Tibial nerve (tissue), 4 donors: ENCODE measurements around the gene DAPK2. TPM values are rescaled to one million over a fixed set of nuclear protein-coding genes. Genes with fewer than 3 reads are reported as not detected.
A peak's percentile ranks its signal among the peaks of the same experiment; 100 is the strongest.
"Not testable (repeated sequence)": the region's sequence is repeated elsewhere in the genome, so short reads cannot be mapped to it uniquely, and the experiment has no call there.

ENCODE experiments used
- DNase-seq, 2 donors: peaks; one replicate each; pipeline ENCODE4 v3.0.0-alpha.2; 2019; ENCODE audit warnings: low spot score in 2 of 2
- H3K27ac ChIP-seq, 4 donors: fragments of 200-600 bp; sonication (generic) in 3 of 4; one replicate each; pipeline ENCODE4 v1.5.1; 2017 to 2019; ENCODE audit warnings: mild to moderate bottlenecking in 1 of 4
- H3K27me3 ChIP-seq, 2 donors: fragments of 200-600 bp; sonication (generic) in 1 of 2; one replicate each; pipeline versions ENCODE4 v1.5.1 to v1.6.0; 2017 to 2019
- H3K36me3 ChIP-seq, 3 donors: fragments of 200-600 bp; sonication (generic); one replicate each; pipeline ENCODE4 v1.5.1; 2018 to 2019
- H3K4me1 ChIP-seq, 4 donors: fragments of 200-600 bp; sonication (generic) in 3 of 4; one replicate each; pipeline ENCODE4 v1.5.1; 2017 to 2019
- H3K4me3 ChIP-seq, 4 donors: fragments of 200-600 bp; sonication (generic) in 3 of 4; one replicate each; pipeline ENCODE4 v1.5.1; 2017 to 2019; ENCODE audit warnings: mild to moderate bottlenecking in 1 of 4, moderate library complexity in 1 of 4
- H3K9me3 ChIP-seq, 4 donors: fragments of 200-600 bp; sonication (generic) in 3 of 4; one replicate each; pipeline ENCODE4 v1.5.1; 2017 to 2019
- EP300 ChIP-seq, 2 donors: sonication (generic); formaldehyde crosslinking; IDR thresholded peaks; one replicate each; pipeline ENCODE4 v1.6.1; 2017; ENCODE audit warnings: antibody characterized with exemption in 2 of 2, mild to moderate bottlenecking in 1 of 2
- POLR2A ChIP-seq, 2 donors: fragments of 450-650 bp; IDR thresholded peaks; one replicate each; pipeline ENCODE4 v1.6.1; 2017; ENCODE audit warnings: antibody characterized with exemption in 2 of 2, mild to moderate bottlenecking in 2 of 2, moderate library complexity in 2 of 2
- WGBS, 2 donors: methylation state at CpG; one replicate each; pipeline ENCODE4 v1.1.5; 2018; 5-methylcytosine and 5-hydroxymethylcytosine counted together
- total RNA-seq, 4 donors: library from RNA; depleted of rRNA; stranded (reverse); fragments of >200 nt; gene quantifications; one replicate each; pipeline ENCODE4 v1.1.0, GENCODE V29; 2016
- TF ChIP-seq, protein P1 (sequence below), 5 experiments: fragments of 200-600 bp in 3 of 5; fragments of 450-650 bp in 2 of 5; sonication (generic) in 3 of 5; IDR thresholded peaks; one replicate each; pipeline ENCODE4 v1.5.1; 2016 to 2019; ENCODE audit warnings: antibody characterized with exemption in 5 of 5, mild to moderate bottlenecking in 3 of 5, moderate library complexity in 2 of 5

The DAPK2 gene
- total RNA-seq, 4 donors from 2014 or later = 28.9 to 75.9 (median 56.7) TPM

DNA sequence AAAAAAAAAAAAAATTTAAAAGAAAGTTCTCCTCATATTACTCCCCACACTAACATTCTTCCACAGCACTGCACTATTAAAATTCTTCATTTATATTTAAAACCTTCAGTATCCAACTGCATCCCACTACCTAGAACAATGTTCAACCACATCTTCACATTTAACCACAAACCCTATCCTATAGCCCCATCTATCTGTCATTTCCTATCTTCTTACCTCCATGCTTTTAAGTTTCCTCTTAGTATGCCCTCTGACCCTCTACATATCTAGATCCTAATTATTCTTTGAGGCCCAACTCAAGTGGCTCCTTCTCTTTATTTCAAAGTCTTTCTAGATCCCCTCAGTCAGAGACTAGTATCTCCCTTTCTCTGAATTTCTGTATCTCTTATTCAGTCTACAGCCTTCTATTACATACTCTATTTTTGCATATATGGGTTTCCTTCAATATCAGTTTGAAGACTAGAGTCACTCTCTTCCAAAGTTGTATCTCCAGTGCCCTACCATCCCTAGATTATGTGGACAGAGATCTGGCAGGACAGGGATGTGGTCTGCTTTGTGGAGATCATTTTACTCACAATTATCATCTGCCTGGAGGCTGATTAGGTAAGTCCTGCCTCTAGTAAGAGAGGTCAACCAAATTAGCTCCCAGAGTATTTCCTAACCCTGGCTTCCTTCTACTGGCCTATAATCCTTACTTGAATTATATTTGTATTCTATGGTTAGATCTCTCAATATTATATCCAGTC lies 46.0 kb upstream of the DAPK2 start:
- no peak for DNase-seq
- no peaks in the 10 kb centered on the region for H3K27me3 ChIP-seq
- H3K27ac ChIP-seq = peak overlapping the region in 3 of 4 donors; percentile 90 to 95 (median 91)
- H3K9me3 ChIP-seq = no peaks in the 10 kb centered on the region
- H3K4me1 ChIP-seq = peaks cover 0 to 55% (median 30%) of the 10 kb centered on the region in 4 donors
- TF ChIP-seq, protein P1, sequence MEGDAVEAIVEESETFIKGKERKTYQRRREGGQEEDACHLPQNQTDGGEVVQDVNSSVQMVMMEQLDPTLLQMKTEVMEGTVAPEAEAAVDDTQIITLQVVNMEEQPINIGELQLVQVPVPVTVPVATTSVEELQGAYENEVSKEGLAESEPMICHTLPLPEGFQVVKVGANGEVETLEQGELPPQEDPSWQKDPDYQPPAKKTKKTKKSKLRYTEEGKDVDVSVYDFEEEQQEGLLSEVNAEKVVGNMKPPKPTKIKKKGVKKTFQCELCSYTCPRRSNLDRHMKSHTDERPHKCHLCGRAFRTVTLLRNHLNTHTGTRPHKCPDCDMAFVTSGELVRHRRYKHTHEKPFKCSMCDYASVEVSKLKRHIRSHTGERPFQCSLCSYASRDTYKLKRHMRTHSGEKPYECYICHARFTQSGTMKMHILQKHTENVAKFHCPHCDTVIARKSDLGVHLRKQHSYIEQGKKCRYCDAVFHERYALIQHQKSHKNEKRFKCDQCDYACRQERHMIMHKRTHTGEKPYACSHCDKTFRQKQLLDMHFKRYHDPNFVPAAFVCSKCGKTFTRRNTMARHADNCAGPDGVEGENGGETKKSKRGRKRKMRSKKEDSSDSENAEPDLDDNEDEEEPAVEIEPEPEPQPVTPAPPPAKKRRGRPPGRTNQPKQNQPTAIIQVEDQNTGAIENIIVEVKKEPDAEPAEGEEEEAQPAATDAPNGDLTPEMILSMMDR (IDR thresholded peaks at IDR 0.05) = no peak
- H3K4me3 ChIP-seq = peak overlapping the region in 1 of 4 donors; percentile 73
- H3K36me3 ChIP-seq = peaks cover 0 to 12% (median 0%) of the 10 kb centered on the region in 3 donors

DNA sequence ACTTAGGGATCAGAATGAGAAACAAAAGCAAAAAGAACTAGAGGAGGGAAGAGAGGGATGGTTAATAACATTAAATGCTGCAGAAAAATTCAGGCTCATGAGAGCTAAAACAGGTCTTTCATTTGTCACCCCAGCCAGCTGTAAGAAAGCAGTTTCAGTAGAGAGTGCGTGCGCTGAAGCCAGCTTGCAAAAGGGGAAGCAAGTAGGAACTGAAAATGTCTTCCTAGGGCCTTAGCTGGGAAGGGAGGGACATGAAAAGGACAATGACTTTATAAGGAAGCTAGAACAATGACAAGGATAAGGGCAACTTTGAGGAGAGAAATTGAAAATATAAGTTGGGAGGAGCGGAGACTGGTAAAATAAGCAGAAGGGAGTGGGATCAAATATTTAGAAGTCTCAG lies 44.2 kb upstream of the DAPK2 start:
- Histone ChIP-seq H3K27ac (peak overlapping the region in 3 of 4 donors; percentile 58 to 67 (median 65)), H3K4me3 (no peak overlapping the region), H3K4me1 (peaks cover 0 to 46% (median 26%) of the 10 kb centered on the region in 4 donors), H3K9me3 (no peaks in the 10 kb centered on the region), H3K27me3 (no peaks in the 10 kb centered on the region), H3K36me3 (peaks cover 0 to 28% (median 0%) of the 10 kb centered on the region in 3 donors)
- no peak for TF ChIP-seq POLR2A (IDR thresholded peaks at IDR 0.05)
- peak in 1 of 2 donors; percentile 28 for TF ChIP-seq EP300 (IDR thresholded peaks at IDR 0.05)
- DNase-seq = no peak
- 61 to 92% methylated on average over 3 of the region's 3 CpGs for WGBS, 2 donors

DNA sequence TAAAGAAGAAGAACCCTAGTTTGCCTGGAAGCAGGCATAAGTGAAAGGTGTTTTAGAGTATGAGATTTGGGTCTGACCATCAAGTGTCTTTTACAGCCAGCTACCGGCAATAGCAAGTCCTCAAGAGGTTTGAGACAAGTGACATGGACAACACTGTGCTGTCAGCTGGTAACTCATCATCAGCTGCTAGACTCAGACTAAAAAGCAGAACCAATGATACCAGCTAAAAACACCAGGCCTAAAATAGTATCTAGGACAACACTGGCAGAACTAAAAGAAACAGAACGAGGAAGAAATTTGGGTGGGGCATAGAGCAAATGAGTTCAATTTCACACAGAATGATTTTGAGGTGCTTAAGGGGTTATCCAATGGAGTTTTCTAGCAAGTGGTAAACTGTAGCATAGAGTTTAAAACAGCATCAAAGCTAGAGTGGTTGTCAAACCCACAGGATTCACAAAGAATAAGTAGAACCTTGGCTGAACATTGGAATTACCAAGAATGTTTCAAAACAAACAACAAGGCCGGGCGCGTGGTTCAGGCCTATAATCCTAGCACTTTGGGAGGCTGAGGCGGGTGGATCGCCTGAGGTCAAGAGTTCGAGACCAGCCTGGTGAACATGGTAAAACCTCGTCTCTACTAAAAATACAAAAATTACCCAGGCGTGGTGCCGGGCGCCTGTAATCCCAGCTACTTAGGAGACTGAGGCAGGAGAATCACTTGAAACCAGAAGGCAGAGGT lies 43.4 kb upstream of the DAPK2 start:
- TF ChIP-seq POLR2A (IDR thresholded peaks at IDR 0.05) (no peak), EP300 (IDR thresholded peaks at IDR 0.05) (peak in 1 of 2 donors; percentile 52)
- TF ChIP-seq, protein P1 (IDR thresholded peaks at IDR 0.05) = no peak
- Histone ChIP-seq H3K36me3 (peaks cover 0 to 36% (median 0%) of the 10 kb centered on the region in 3 donors), H3K27me3 (no peaks in the 10 kb centered on the region), H3K9me3 (no peaks in the 10 kb centered on the region), H3K27ac (peak overlapping the region in 3 of 4 donors; percentile 58 to 67 (median 65)), H3K4me1 (peaks cover 0 to 38% (median 18%) of the 10 kb centered on the region in 4 donors), H3K4me3 (no peak overlapping the region)
- 67 to 84% methylated on average over 12 of the region's 12 CpGs for whole genome bisulfite sequencing, 2 donors
- DNase-seq = no peak

DNA sequence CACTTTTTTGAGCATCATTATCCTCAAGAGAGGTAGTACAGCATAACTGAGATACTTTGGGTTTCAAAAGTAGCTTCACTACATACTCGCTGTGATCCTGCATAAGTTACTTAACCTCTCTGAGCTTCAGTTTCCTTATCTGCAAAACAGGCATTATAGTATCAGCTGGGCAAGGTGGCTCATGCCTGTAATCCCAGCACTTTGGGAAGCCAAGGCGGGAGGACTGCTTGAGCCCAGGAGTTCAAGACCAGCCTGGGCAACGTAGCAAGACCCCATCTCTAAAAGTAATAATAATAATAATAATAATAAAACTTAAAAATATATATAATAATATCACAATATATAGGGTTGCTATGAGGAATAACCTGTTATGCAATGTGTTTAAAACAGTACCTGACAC lies 36.5 kb upstream of the DAPK2 start:
- no peak for DNase-seq
- Histone ChIP-seq H3K27ac (no peak overlapping the region), H3K4me1 (no peaks in the 10 kb centered on the region), H3K36me3 (peaks cover 0 to 87% (median 0%) of the 10 kb centered on the region in 3 donors), H3K4me3 (no peak overlapping the region), H3K27me3 (no peaks in the 10 kb centered on the region), H3K9me3 (no peaks in the 10 kb centered on the region)
- TF ChIP-seq, protein P1 (IDR thresholded peaks at IDR 0.05) = no peak
- no peak for TF ChIP-seq POLR2A (IDR thresholded peaks at IDR 0.05)
- TF ChIP-seq EP300 (IDR thresholded peaks at IDR 0.05) = no peak
- 67 to 95% methylated on average over 3 of the region's 3 CpGs for WGBS, 2 donors

DNA sequence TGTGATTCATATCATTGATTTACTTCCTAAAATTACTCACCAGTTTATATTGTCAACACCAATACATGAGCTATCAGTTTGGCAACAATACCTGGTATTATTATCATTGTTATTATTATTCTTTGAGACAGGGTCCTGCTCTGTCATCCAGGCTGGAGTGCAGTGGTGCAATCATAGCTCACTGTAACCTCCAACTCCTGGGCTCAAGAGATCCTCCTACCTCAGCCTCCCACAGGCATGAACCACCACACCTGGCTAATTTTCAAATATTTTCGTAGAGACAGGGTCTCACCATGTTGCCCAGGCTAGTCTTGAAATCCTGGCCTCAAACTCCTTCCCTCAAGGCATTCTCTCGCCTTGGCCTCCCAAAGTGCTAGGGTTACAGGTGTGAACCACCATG lies 27.2 kb upstream of the DAPK2 start:
- not testable (repeated sequence) for DNase-seq, H3K27ac ChIP-seq, H3K27me3 ChIP-seq, H3K9me3 ChIP-seq, H3K4me3 ChIP-seq
- 95 to 100% methylated on average over 2 of the region's 2 CpGs for WGBS, 2 donors
- peaks cover 0 to 47% (median 0%) of the 10 kb centered on the region in 3 donors for H3K36me3 ChIP-seq
- peaks cover 0 to 30% (median 12%) of the 10 kb centered on the region in 4 donors for H3K4me1 ChIP-seq

DNA sequence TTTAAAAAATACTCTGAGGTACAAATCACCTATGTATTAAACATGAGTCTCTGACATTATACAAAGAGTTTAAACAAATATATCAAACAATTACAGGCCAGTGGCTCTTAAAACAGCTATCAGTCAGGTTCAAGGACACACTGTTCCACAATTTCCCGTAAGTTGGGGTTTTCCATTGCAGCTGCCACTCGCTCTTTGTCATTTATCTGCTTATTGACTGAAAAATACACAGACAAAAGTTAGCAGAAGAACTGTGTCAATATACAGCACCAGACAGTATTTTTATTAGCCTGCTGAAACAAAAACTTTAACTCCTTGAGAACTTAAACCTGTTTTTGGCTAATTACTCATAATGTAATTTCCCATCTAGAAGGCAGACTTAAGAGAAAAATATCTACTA lies 26.5 kb upstream of the DAPK2 start:
- no peak overlapping the region for H3K27ac ChIP-seq
- TF ChIP-seq, protein P1 (IDR thresholded peaks at IDR 0.05) = no peak
- no peak for TF ChIP-seq POLR2A (IDR thresholded peaks at IDR 0.05)
- TF ChIP-seq EP300 (IDR thresholded peaks at IDR 0.05) = no peak
- WGBS, 2 donors = 94 to 97% methylated on average over 2 of the region's 2 CpGs
- DNase-seq = no peak
- peaks cover 0 to 42% (median 0%) of the 10 kb centered on the region in 3 donors for H3K36me3 ChIP-seq
- H3K27me3 ChIP-seq = no peaks in the 10 kb centered on the region
- H3K9me3 ChIP-seq = no peaks in the 10 kb centered on the region
- H3K4me3 ChIP-seq = no peak overlapping the region
- peaks cover 0 to 30% (median 12%) of the 10 kb centered on the region in 4 donors for H3K4me1 ChIP-seq
